Activated naive CD4-positive, alpha-beta T cell treated with anti-CD3 and anti-CD28 coated beads for 36 hours (primary cell): ENCODE results near the gene CLTA. TPM values are rescaled to one million over a fixed set of nuclear protein-coding genes. Genes with fewer than 3 reads are reported as not detected.
"Not testable (repeated sequence)": the region's sequence is repeated elsewhere in the genome, so short reads cannot be mapped to it uniquely, and the experiment has no call there.

ENCODE experiments used
- CTCF ChIA-PET: fragments of 350-600 bp; sonication (Branson Sonifier 250); formaldehyde crosslinking; loops from one replicate; lab custom pipeline; 2021; ENCODE audit warnings: antibody characterized with exemption; lab: Charles Lee
- DNase-seq: peaks from one replicate; pipeline ENCODE4 v3.0.0-alpha.2; 2020
- H3K27ac Mint-ChIP-seq: one replicate; pipeline ENCODE4 v1.8.0; 2021; ENCODE audit warnings: mild to moderate bottlenecking, mixed read lengths
- H3K27me3 Mint-ChIP-seq: one replicate; pipeline ENCODE4 v1.8.0; 2021; ENCODE audit warnings: low read depth, mixed read lengths
- H3K36me3 Mint-ChIP-seq: one replicate; pipeline ENCODE4 v1.8.0; 2021; ENCODE audit warnings: low read depth, mixed read lengths
- H3K4me1 Mint-ChIP-seq: one replicate; pipeline ENCODE4 v1.8.0; 2021; ENCODE audit warnings: low read depth, mixed read lengths
- H3K4me3 Mint-ChIP-seq: one replicate; pipeline ENCODE4 v1.8.0; 2021; ENCODE audit warnings: mild to moderate bottlenecking, moderate library complexity, mixed read lengths
- H3K9me3 Mint-ChIP-seq: one replicate; pipeline ENCODE4 v1.8.0; 2021; ENCODE audit warnings: mixed read lengths
- intact Hi-C: fragments of 100-400 bp; cut with micrococcal nuclease; formaldehyde crosslinking; loops from one replicate; pipeline ENCODE4 v1.15.1; 2023
- total RNA-seq, 2 experiments: library from RNA; stranded (reverse); gene quantifications; one replicate each; pipeline ENCODE4 v1.2.3, GENCODE V29; 2021

Gene CLTA
- total RNA-seq, 2 experiments from 2014 or later: 96.4 to 101 TPM

DNA sequence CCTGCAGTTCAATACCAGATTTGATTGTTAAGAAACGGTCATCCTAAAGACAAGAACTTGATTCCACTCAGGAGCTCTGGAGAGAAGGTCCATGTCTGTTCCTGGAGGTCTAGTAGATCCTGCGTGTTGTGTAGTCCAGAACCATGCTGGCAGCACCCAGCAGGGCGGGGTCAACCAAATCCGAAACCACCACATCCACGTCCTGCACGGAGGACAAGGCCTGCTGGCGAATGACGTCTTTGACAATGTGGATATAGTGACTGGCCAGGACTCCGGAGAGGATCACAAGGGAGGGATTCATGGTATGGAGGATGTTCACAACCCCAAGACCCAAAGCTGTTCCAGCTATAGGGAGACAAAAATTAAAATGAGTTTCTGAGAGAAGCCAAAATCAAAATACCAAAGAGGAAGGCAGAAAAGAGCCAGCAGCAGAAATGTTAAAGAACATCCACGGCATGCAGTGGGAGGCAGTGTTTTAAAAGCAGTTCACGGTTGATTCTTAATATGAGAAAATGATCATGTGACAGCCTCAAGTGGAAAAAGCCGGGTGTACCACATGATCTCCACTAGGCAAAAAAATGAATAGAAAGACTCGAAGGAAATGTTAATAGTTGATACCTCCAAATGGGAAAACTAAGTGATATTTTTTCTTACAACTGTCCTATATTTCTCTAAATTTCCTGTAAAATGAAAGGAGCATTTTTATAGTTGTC lies 26.7 kb downstream of the CLTA start:
- Mint-ChIP-seq H3K27ac (peak overlapping the region; percentile 15), H3K27me3 (no peaks in the 10 kb centered on the region), H3K4me3 (no peak overlapping the region), H3K9me3 (no peaks in the 10 kb centered on the region), H3K36me3 (peaks cover 14% of the 10 kb centered on the region), H3K4me1 (peaks cover 32% of the 10 kb centered on the region)
- CTCF ChIA-PET: interaction anchor here (1.2 to 1.4 kb wide), 2 partner anchors 112 to 114 kb away, joined by 4 to 7 read pairs; no protein-coding TSS in a partner anchor
- intact Hi-C loops: no loop called here
- DNase-seq: no peak

- H3K36me3 Mint-ChIP-seq: peaks cover 20% of the 10 kb centered on the region
- DNase-seq: no peak
- intact Hi-C loops: loop anchor here (1.0 kb wide), 1 partner anchor 110 kb away; no protein-coding TSS in a partner anchor
- no peak overlapping the region for H3K4me3 Mint-ChIP-seq
- H3K27ac Mint-ChIP-seq: peak overlapping the region; percentile 26
- no peaks in the 10 kb centered on the region for H3K9me3 Mint-ChIP-seq
- CTCF ChIA-PET: no interaction called here
- H3K4me1 Mint-ChIP-seq: peaks cover 32% of the 10 kb centered on the region
- H3K27me3 Mint-ChIP-seq: no peaks in the 10 kb centered on the region
Observed at GRCh38 chr9:36218011-36218410, 27.3 kb downstream of the CLTA start.

DNA sequence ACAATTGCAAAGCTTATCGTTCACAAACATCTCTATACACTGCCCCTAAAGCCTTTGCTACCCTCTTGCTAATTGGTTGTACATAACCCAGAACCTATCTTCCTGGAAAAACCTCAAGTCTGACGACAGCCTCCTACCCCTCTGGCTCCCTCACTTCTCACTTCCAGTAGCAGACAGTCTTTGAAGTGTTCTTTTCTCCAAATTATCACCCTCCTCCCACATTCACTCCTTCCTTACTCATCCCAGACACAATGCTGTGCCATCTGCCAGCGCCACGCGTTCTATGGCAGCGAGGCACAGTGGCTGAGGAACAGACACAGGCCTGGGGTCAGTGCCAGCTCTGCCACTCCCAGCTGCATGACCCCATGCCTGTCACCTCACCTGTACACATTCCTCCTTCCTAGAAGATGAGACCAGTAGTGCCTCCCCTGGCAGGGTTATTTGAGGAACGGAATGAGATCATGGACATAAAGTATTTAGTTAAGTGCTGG lies 27.7 kb downstream of the CLTA start:
- Mint-ChIP-seq H3K4me3 (no peak overlapping the region), H3K27me3 (no peaks in the 10 kb centered on the region), H3K27ac (peak overlapping the region; percentile 26), H3K36me3 (peaks cover 24% of the 10 kb centered on the region), H3K9me3 (no peaks in the 10 kb centered on the region), H3K4me1 (peaks cover 30% of the 10 kb centered on the region)
- intact Hi-C loops: loop anchor here (1.0 kb wide), 1 partner anchor 110 kb away; no protein-coding TSS in a partner anchor
- DNase-seq: no peak
- CTCF ChIA-PET: interaction anchor here (0.7 to 1.2 kb wide), 2 partner anchors 9 to 16 kb away, joined by 3 read pairs; no protein-coding TSS in a partner anchor

- no peak overlapping the region for H3K27ac Mint-ChIP-seq
- H3K9me3 Mint-ChIP-seq: no peaks in the 10 kb centered on the region
- H3K36me3 Mint-ChIP-seq: peaks cover 33% of the 10 kb centered on the region
- peaks cover 20% of the 10 kb centered on the region for H3K4me1 Mint-ChIP-seq
- no peak for DNase-seq
- CTCF ChIA-PET: no interaction called here
- intact Hi-C loops: no loop called here
- H3K4me3 Mint-ChIP-seq: no peak overlapping the region
- H3K27me3 Mint-ChIP-seq: no peaks in the 10 kb centered on the region
Observed at GRCh38 chr9:36221667-36222066, 30.9 kb downstream of the CLTA start.

DNA sequence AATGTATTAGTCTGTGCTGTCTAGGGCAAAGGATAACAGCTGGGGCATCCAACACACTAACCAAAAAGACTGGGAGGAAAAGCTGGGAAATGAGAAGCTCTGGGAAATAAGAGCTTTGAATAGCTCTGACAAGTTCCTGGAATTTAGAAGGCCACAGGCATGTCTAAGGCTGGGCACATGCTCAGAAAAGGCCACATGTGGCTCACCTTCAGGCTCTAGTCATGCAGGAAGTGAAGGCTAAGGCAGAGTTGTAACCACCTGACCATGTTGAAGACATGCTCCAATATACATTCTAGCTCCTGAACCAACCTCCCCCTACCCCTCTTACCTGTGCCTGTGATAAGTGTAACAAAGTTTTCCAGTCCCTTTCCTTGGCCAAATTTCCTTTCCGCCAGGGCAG lies 31.7 kb downstream of the CLTA start:
- intact Hi-C loops: no loop called here
- Mint-ChIP-seq H3K9me3 (no peaks in the 10 kb centered on the region), H3K4me3 (no peak overlapping the region), H3K36me3 (peaks cover 35% of the 10 kb centered on the region), H3K27me3 (no peaks in the 10 kb centered on the region), H3K27ac (no peak overlapping the region), H3K4me1 (peaks cover 16% of the 10 kb centered on the region)
- no peak for DNase-seq
- CTCF ChIA-PET: no interaction called here

DNA sequence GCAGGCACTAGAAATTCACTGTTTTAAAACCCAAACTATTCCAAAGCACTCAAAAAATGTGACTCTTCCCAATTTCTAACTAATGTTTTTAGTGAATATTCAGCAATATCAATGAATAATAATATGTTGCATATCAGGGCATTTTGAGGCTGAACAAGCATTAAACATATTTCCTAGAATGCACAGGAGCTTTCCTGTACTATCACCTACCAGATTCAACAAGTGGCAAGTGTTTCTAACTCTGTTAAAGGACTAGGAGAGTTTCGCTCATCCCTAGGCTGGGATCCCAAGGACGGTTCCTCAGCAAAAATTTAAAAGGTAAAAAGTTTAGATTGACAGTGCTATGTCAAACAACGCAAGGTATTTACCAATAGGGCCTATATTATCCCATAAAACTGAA lies 46.5 kb downstream of the CLTA start:
- intact Hi-C loops: no loop called here
- no peaks in the 10 kb centered on the region for H3K4me1 Mint-ChIP-seq
- CTCF ChIA-PET: no interaction called here

DNA sequence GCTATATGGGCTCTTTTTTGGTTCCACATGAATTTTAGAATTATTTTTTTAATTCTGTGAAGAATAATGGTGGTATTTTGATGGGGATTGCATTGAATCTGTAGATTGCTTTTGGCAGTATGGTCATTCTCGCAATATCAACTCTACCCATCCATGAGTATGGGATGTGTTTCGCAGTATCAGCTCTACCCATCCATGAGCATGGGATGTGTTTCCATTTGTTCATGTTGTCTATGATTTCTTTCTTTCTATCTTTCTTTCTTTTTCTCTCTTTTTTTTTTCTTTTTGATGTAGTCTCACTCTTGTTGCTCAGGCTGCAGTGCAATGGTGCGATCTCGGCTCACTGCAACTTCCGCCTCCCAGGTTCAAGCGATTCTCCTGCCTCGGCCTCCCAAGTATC lies 48.5 kb downstream of the CLTA start:
- intact Hi-C loops, DNase-seq, H3K27ac Mint-ChIP-seq, H3K4me3 Mint-ChIP-seq, H3K4me1 Mint-ChIP-seq, H3K27me3 Mint-ChIP-seq, H3K9me3 Mint-ChIP-seq, CTCF ChIA-PET: not testable (repeated sequence)
- peaks cover 27% of the 10 kb centered on the region for H3K36me3 Mint-ChIP-seq

More for the DNA sequence above, 46.5 kb downstream of the CLTA start:
- H3K9me3 Mint-ChIP-seq: no peaks in the 10 kb centered on the region
- no peak overlapping the region for H3K27ac Mint-ChIP-seq
- no peak for DNase-seq
- H3K36me3 Mint-ChIP-seq: peaks cover 29% of the 10 kb centered on the region
- H3K27me3 Mint-ChIP-seq: no peaks in the 10 kb centered on the region
- H3K4me3 Mint-ChIP-seq: no peak overlapping the region

DNA sequence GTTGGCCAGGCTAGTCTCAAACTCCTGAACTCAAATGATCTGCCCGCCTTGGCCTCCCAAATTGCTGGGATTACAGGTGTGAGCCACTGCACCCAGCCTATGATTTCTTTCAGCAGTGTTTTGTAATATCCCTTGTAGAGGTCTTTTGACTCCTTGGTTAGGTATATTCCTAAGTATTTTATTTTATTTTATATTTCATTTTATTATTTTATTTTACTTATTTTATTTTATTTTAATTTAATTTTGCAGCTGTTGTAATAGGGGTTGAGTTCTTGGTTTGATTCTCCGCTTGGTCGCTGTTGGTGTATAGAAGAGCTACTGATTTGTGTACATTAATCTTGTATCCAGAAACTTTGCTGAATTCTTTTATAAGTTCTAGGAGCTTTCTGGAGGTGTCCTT lies 49.0 kb downstream of the CLTA start:
- H3K27me3 Mint-ChIP-seq, H3K27ac Mint-ChIP-seq, H3K9me3 Mint-ChIP-seq, DNase-seq, H3K4me3 Mint-ChIP-seq, intact Hi-C loops, H3K4me1 Mint-ChIP-seq, CTCF ChIA-PET: not testable (repeated sequence)
- H3K36me3 Mint-ChIP-seq: peaks cover 27% of the 10 kb centered on the region

GRCh38 chr9:36245906-36246305 lies 55.2 kb downstream of the CLTA start:
- intact Hi-C loops: no loop called here
- H3K27me3 Mint-ChIP-seq: no peaks in the 10 kb centered on the region
- H3K9me3 Mint-ChIP-seq: no peaks in the 10 kb centered on the region
- no peak overlapping the region for H3K27ac Mint-ChIP-seq
- peaks cover 15% of the 10 kb centered on the region for H3K36me3 Mint-ChIP-seq
- no peak overlapping the region for H3K4me3 Mint-ChIP-seq
- CTCF ChIA-PET: interaction anchor here (2.6 kb wide), 1 partner anchor 83 kb away, joined by 5 read pairs; no protein-coding TSS in a partner anchor
- no peak for DNase-seq
- H3K4me1 Mint-ChIP-seq: peaks cover 10% of the 10 kb centered on the region

- intact Hi-C loops: no loop called here
- H3K9me3 Mint-ChIP-seq: no peaks in the 10 kb centered on the region
- DNase-seq: no peak
- CTCF ChIA-PET: interaction anchor here (0.6 to 2.6 kb wide), 4 partner anchors 14 to 124 kb away, joined by 3 to 5 read pairs (median 4); no protein-coding TSS in a partner anchor
- H3K27me3 Mint-ChIP-seq: no peaks in the 10 kb centered on the region
- peaks cover 13% of the 10 kb centered on the region for H3K36me3 Mint-ChIP-seq
- no peak overlapping the region for H3K27ac Mint-ChIP-seq
- peaks cover 13% of the 10 kb centered on the region for H3K4me1 Mint-ChIP-seq
- no peak overlapping the region for H3K4me3 Mint-ChIP-seq
Observed at GRCh38 chr9:36247356-36247755, 56.6 kb downstream of the CLTA start.

DNA sequence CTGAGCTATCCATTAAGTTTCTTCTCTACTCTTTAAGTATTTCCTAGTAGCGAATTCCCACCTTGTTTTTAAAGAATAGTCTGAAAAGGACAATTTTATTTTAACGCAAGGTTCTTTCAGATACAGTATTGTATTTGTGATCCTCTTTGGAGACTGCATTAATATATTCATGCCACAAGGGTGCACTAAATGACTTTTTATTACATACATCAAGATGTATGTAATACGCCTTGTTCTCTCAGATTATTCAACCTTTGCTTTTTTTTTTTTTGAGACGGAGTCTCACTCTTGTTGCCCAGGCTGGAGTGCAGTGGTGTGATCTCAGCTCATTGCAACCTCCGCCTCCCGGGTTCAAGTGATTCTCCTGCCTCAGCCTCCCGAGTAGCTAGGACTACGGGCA lies 57.3 kb downstream of the CLTA start:
- Mint-ChIP-seq H3K36me3 (peaks cover 10% of the 10 kb centered on the region), H3K4me1 (peaks cover 13% of the 10 kb centered on the region)
- not testable (repeated sequence) for H3K9me3 Mint-ChIP-seq, H3K27ac Mint-ChIP-seq, H3K27me3 Mint-ChIP-seq, H3K4me3 Mint-ChIP-seq, DNase-seq
- CTCF ChIA-PET: interaction anchor here (0.6 to 2.6 kb wide), 8 partner anchors 34 to 308 kb away, joined by 3 to 6 read pairs (median 4); no protein-coding TSS in a partner anchor
- intact Hi-C loops: loop anchor here (1.0 kb wide), 1 partner anchor 80 kb away; no protein-coding TSS in a partner anchor

DNA sequence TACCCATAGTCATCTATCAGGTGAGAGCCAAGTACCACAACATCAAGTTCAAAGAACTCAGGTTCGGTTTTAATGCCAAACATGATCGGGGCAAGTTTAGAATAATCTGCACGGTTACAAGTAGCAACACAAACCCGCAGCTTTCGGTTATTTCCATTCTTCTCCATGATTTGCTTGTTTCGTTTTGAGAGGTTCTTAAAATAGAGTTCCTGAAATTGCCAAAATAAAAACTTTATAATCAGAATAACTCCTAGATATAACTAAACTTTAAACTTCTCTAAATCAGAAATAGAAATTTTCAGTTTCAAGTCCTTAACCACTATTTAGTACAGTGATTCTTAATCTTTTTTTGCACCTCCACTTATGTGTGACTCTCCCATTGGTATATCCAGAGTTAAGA lies 58.5 kb downstream of the CLTA start:
- Mint-ChIP-seq H3K4me3 (no peak overlapping the region), H3K36me3 (peaks cover 8% of the 10 kb centered on the region), H3K27me3 (no peaks in the 10 kb centered on the region), H3K27ac (no peak overlapping the region), H3K9me3 (no peaks in the 10 kb centered on the region), H3K4me1 (peaks cover 13% of the 10 kb centered on the region)
- CTCF ChIA-PET: interaction anchor here (1.0 to 1.6 kb wide), 4 partner anchors 10 to 307 kb away, joined by 4 to 6 read pairs (median 5); no protein-coding TSS in a partner anchor
- intact Hi-C loops: no loop called here
- no peak for DNase-seq
